Measurements from ENCODE around the gene HTT. TPM values are rescaled to one million over a fixed set of nuclear protein-coding genes. Genes with fewer than 3 reads are reported as not detected.

The HTT gene
- total and polyA plus RNA-seq, 2 of the 8 experiments (the other 6 are each of a cell fraction or from before 2014, with no cell fraction given): 24.0 to 71.0 TPM

DNA sequence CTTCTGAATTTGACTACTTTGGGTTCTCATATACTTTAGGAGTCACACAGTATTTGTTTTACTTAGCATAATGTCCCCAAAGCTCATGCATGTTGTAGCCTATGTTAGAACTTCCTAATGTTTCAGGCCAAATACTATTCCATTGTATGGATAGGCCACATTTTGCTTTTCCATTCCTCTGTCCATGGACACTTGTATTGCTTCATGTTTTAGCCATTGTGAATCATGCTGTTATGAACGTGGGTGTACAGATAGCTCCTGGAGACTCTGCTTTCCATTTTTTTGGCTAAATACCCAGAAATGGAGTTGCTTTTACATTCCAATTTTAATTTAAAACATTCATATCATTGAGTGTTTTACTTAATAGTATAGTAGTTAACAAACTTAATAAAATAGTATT lies 54.5 kb downstream of the HTT start:
- no peak overlapping the region for H3K23ac ChIP-seq (ENCODE audit: insufficient read length)
- no peak overlapping the region for H2BK5ac ChIP-seq (ENCODE audit: low read depth, low read length)
- no peak for FAIRE-seq
- H2BK12ac ChIP-seq (ENCODE audit: low read depth, low read length): no peak overlapping the region
- no peaks in the 10 kb centered on the region for H3K79me2 ChIP-seq (ENCODE audit: control insufficient read depth in 1 of 2, insufficient read depth in 2 of 2, low read length in 2 of 2)
- 81% methylated on average over 1 of the region's 1 CpG; no CpG with 5 or more reads in 1 of the 2 experiments for WGBS, 2 experiments (ENCODE audit: extremely low coverage in 1 of 2, insufficient coverage in 1 of 2, insufficient read length in 1 of 2, insufficient replicate concordance in 2 of 2, low coverage in 1 of 2, low lambda C conversion rate in 2 of 2, missing lambda C conversion rate in 1 of 2)
- no peak overlapping the region for H3K4me2 ChIP-seq (ENCODE audit: insufficient read depth in 1 of 2, low read depth in 2 of 2, low read length in 2 of 2)
- no peak overlapping the region for H2BK120ac ChIP-seq (replicated peaks; ENCODE audit: low read depth, low read length)
- H2BK15ac ChIP-seq (ENCODE audit: low read length): no peak overlapping the region
- H3K4me3 ChIP-seq (ENCODE audit: extremely low read depth in 1 of 4, insufficient read depth in 2 of 4, low read depth in 3 of 4, low read length in 4 of 4): no peak overlapping the region
- H2AFZ ChIP-seq (ENCODE audit: low read length): no peak overlapping the region
- no peak overlapping the region for H4K91ac ChIP-seq (replicated peaks; ENCODE audit: insufficient read length, low read length)
- ChIA-PET CTCF (ENCODE audit: partially characterized antibody) (interaction anchor here (0.8 to 1.2 kb wide), 2 partner anchors 16 to 22 kb away, joined by 3 to 4 read pairs; no protein-coding TSS in a partner anchor), POLR2A (ENCODE audit: partially characterized antibody) (no interaction called here)
- TF ChIP-seq PHF8 (conservative IDR thresholded peaks at IDR 0.05; ENCODE audit: low read depth, low read length) (no peak), EP300 (IDR thresholded peaks at IDR 0.05; ENCODE audit: borderline replicate concordance in 1 of 2, low read depth in 2 of 2, low read length in 2 of 2) (no peak), NRF1 (IDR thresholded peaks at IDR 0.05; ENCODE audit: low read depth, low read length) (no peak), SIX5 (IDR thresholded peaks at IDR 0.05; ENCODE audit: low read depth, low read length) (no peak), JUND (IDR thresholded peaks at IDR 0.05; ENCODE audit: low read length) (no peak)
- H3K14ac ChIP-seq (ENCODE audit: insufficient read length): no peak overlapping the region
- H4K20me1 ChIP-seq (replicated peaks in 1 of 2; ENCODE audit: control insufficient read depth in 1 of 2, insufficient read depth in 2 of 2, low read length in 2 of 2): peaks cover 4% of the 10 kb centered on the region in 2 experiments
- H3K79me1 ChIP-seq (ENCODE audit: low read depth, low read length): no peaks in the 10 kb centered on the region
- no peak overlapping the region for H4K8ac ChIP-seq (ENCODE audit: extremely low read depth, insufficient read depth, low read length)
- no peak overlapping the region for H4K5ac ChIP-seq (ENCODE audit: insufficient read length, low read depth, low read length)
- peaks cover 24 to 61% (median 48%) of the 10 kb centered on the region in 4 experiments for H3K36me3 ChIP-seq (ENCODE audit: control insufficient read depth in 2 of 4, insufficient read depth in 4 of 4, low read length in 3 of 4)
- H3K27ac ChIP-seq (ENCODE audit: low read depth, low read length): no peak overlapping the region
- H3K9me3 ChIP-seq (ENCODE audit: insufficient read depth in 2 of 2, low read depth in 1 of 2, low read length in 1 of 2): no peaks in the 10 kb centered on the region
- no peak for DNase-seq (ENCODE audit: low read depth in 1 of 2, low spot score in 2 of 2)
- no peak overlapping the region for H3K56ac ChIP-seq (replicated peaks; ENCODE audit: insufficient read length, low read depth, low read length)
- H2BK20ac ChIP-seq (ENCODE audit: low read length): no peak overlapping the region
- H3K18ac ChIP-seq (ENCODE audit: extremely low read depth, low read length): no peak overlapping the region
- H3K4me1 ChIP-seq (replicated peaks in 1 of 4; ENCODE audit: control insufficient read depth in 3 of 4, insufficient read depth in 4 of 4, low read length in 3 of 4): no peaks in the 10 kb centered on the region
- no peak overlapping the region for H2AK5ac ChIP-seq (ENCODE audit: low read depth, low read length)
- no peak overlapping the region for H3K9ac ChIP-seq (replicated peaks in 1 of 4; ENCODE audit: extremely low read depth in 1 of 4, low read depth in 3 of 4, low read length in 3 of 4)
- H3K4ac ChIP-seq (replicated peaks; ENCODE audit: insufficient read length, low read depth, low read length): no peak overlapping the region
- no peaks in the 10 kb centered on the region for H3K23me2 ChIP-seq (ENCODE audit: low read depth, low read length)
- no peaks in the 10 kb centered on the region for H3K27me3 ChIP-seq (replicated peaks in 1 of 4; ENCODE audit: control insufficient read depth in 3 of 4, extremely low read depth in 1 of 4, insufficient read depth in 3 of 4, low read length in 3 of 4)
